Measurements from ENCODE around the gene SRC.

The SRC gene

GRCh38 chr20:37419774-37420542, 74.0 kb downstream of the SRC start:
- H3K4me3 ChIP-seq = no peak overlapping the region
- no peak for DNase-seq
- no peaks in the 10 kb centered on the region for H3K9me3 ChIP-seq
- no peaks in the 10 kb centered on the region for H3K4me1 ChIP-seq
- H3K27ac ChIP-seq = no peak overlapping the region
- peaks cover 0 to 82% of the 10 kb centered on the region in 2 donors for H3K27me3 ChIP-seq
- H3K36me3 ChIP-seq = no peaks in the 10 kb centered on the region
- TF ChIP-seq CTCF (IDR thresholded peaks at IDR 0.05) = no peak
- intact Hi-C loops (cut with DNase I; ENCODE audit: low total_unique reads) = no loop called here

- H3K27me3 ChIP-seq = peaks cover 0 to 82% of the 10 kb centered on the region in 2 donors
- intact Hi-C loops (cut with DNase I; ENCODE audit: low total_unique reads) = no loop called here
- H3K4me3 ChIP-seq = no peak overlapping the region
- H3K9me3 ChIP-seq = no peaks in the 10 kb centered on the region
- H3K36me3 ChIP-seq = no peaks in the 10 kb centered on the region
- H3K4me1 ChIP-seq = no peaks in the 10 kb centered on the region
- DNase-seq = no peak
- no peak overlapping the region for H3K27ac ChIP-seq
- no peak for TF ChIP-seq CTCF (IDR thresholded peaks at IDR 0.05)
Measured at GRCh38 chr20:37420610-37421009, 74.7 kb downstream of the SRC start.

- no peaks in the 10 kb centered on the region for H3K9me3 ChIP-seq
- no peak overlapping the region for H3K27ac ChIP-seq
- H3K4me1 ChIP-seq = no peaks in the 10 kb centered on the region
- peaks cover 0 to 78% of the 10 kb centered on the region in 2 donors for H3K27me3 ChIP-seq
- no peak for TF ChIP-seq CTCF (IDR thresholded peaks at IDR 0.05)
- no peaks in the 10 kb centered on the region for H3K36me3 ChIP-seq
- intact Hi-C loops (cut with DNase I; ENCODE audit: low total_unique reads) = no loop called here
- no peak overlapping the region for H3K4me3 ChIP-seq
- no peak for DNase-seq
Measured at GRCh38 chr20:37421060-37421905, 75.3 kb downstream of the SRC start.

- Histone ChIP-seq H3K36me3 (no peaks in the 10 kb centered on the region), H3K27ac (no peak overlapping the region), H3K9me3 (no peaks in the 10 kb centered on the region), H3K27me3 (peaks cover 0 to 73% of the 10 kb centered on the region in 2 donors), H3K4me1 (no peaks in the 10 kb centered on the region), H3K4me3 (no peak overlapping the region)
- no peak for TF ChIP-seq CTCF (IDR thresholded peaks at IDR 0.05)
- no peak for DNase-seq
- intact Hi-C loops (cut with DNase I; ENCODE audit: low total_unique reads) = no loop called here
Measured at GRCh38 chr20:37421988-37422387, 76.0 kb downstream of the SRC start.

GRCh38 chr20:37422791-37423286, 76.9 kb downstream of the SRC start:
- Histone ChIP-seq H3K36me3 (no peaks in the 10 kb centered on the region), H3K4me3 (no peak overlapping the region), H3K4me1 (no peaks in the 10 kb centered on the region), H3K27ac (no peak overlapping the region), H3K9me3 (no peaks in the 10 kb centered on the region), H3K27me3 (peaks cover 0 to 67% of the 10 kb centered on the region in 2 donors)
- intact Hi-C loops (cut with DNase I; ENCODE audit: low total_unique reads) = no loop called here
- TF ChIP-seq CTCF (IDR thresholded peaks at IDR 0.05) = no peak
- DNase-seq = no peak
